ENCODE data around the gene MLLT3. TPM values are rescaled to one million over a fixed set of nuclear protein-coding genes. Genes with fewer than 3 reads are reported as not detected.

Gene MLLT3
- total and polyA plus RNA-seq, 4 donors = 3.6 to 16.5 (median 6.6) TPM

DNA sequence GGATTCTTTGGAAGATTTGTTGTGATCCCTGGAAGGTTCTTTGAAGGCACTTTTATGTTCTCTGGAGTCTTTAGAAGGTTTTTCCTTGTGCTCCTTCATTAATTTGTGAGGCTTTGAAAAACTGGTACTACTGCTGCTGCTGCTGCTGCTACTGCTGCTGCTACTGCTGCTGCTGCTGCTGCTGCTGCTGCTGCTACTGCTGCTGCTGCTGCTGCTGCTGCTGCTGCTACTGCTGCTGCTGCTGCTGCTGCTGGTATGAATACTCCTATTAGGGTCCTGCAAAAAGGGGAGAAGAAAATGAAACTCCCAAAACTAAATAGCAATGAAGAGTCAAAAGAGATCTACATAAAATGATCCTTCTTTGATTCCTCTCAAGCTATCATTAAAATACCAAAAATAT, 208.1 kb downstream of the MLLT3 start:
- Histone ChIP-seq H3K36me3 (ENCODE audit: control insufficient read depth in 1 of 2, insufficient read depth in 2 of 2, low read length in 1 of 2) (no peaks in the 10 kb centered on the region), H3K27ac (ENCODE audit: low read depth in 1 of 2, low read length in 2 of 2) (no peak overlapping the region), H3K4me3 (ENCODE audit: low read length in 2 of 2) (no peak overlapping the region), H3K9me3 (ENCODE audit: control insufficient read depth, low read length) (no peaks in the 10 kb centered on the region), H3K4me1 (ENCODE audit: control insufficient read depth in 1 of 2, insufficient read depth in 2 of 2, low read length in 2 of 2) (peaks cover 0 to 1% of the 10 kb centered on the region in 2 donors), H3K27me3 (ENCODE audit: control insufficient read depth in 1 of 2, insufficient read depth in 2 of 2, low read length in 1 of 2) (no peaks in the 10 kb centered on the region)
- DNase-seq (no peak), ATAC-seq (ENCODE audit: low FRiP score) (no peak)
- intact Hi-C loops (cut with DNase I) = no loop called here

DNA sequence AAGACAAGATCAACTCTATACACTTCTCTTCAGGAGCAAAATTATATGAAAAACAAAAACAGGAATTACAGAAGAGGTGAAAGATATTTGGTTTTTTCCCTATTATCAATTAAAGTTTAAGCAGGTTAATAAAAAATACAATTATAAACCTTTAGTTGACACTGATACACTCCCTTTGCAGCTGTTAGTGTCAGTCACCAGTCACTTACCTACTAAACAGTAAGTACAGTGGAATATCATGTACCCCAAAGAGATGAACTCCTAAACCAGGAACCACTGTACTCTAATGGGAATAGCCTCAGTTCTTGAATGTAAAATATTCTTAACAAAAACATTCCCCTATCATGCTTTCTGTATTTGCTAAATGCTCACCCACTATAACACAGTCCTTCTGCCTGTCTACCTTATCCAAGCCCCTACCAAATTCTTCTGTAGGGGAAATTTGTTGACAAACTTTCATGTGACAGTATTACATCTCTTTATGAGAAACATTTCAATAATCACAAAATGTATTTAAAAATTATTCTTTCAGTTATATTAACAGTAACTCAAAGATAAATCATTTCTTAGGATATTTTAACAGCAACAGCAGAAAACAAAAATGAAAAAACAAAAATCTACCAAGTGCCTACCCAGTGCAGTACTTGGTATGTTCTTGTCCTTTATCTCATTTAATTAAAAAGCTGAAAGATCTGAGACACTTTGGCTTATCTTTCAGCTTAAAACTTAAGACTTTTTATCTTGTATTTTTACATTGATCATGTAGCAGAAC, 212.8 kb downstream of the MLLT3 start:
- H3K36me3 ChIP-seq (ENCODE audit: control insufficient read depth in 1 of 2, insufficient read depth in 2 of 2, low read length in 1 of 2) = no peaks in the 10 kb centered on the region
- no peak overlapping the region for H3K27ac ChIP-seq (ENCODE audit: low read depth in 1 of 2, low read length in 2 of 2)
- H3K27me3 ChIP-seq (ENCODE audit: control insufficient read depth in 1 of 2, insufficient read depth in 2 of 2, low read length in 1 of 2) = no peaks in the 10 kb centered on the region
- no peak overlapping the region for H3K4me3 ChIP-seq (ENCODE audit: low read length in 2 of 2)
- H3K4me1 ChIP-seq (ENCODE audit: control insufficient read depth in 1 of 2, insufficient read depth in 2 of 2, low read length in 2 of 2) = peaks cover 0 to 1% of the 10 kb centered on the region in 2 donors
- intact Hi-C loops (cut with DNase I) = no loop called here
- ATAC-seq (ENCODE audit: low FRiP score) = no peak
- DNase-seq = no peak
- H3K9me3 ChIP-seq (ENCODE audit: control insufficient read depth, low read length) = no peaks in the 10 kb centered on the region

- no peak for ATAC-seq (ENCODE audit: low FRiP score)
- H3K36me3 ChIP-seq (ENCODE audit: control insufficient read depth in 1 of 2, insufficient read depth in 2 of 2, low read length in 1 of 2) = no peaks in the 10 kb centered on the region
- no peak overlapping the region for H3K27ac ChIP-seq (ENCODE audit: low read depth in 1 of 2, low read length in 2 of 2)
- no peak for DNase-seq
- H3K4me1 ChIP-seq (ENCODE audit: control insufficient read depth in 1 of 2, insufficient read depth in 2 of 2, low read length in 2 of 2) = no peaks in the 10 kb centered on the region
- 44 to 51% methylated on average over 4 of the region's 4 CpGs for WGBS, 2 donors
- H3K27me3 ChIP-seq (ENCODE audit: control insufficient read depth in 1 of 2, insufficient read depth in 2 of 2, low read length in 1 of 2) = no peaks in the 10 kb centered on the region
- H3K4me3 ChIP-seq (ENCODE audit: low read length in 2 of 2) = no peak overlapping the region
- no peaks in the 10 kb centered on the region for H3K9me3 ChIP-seq (ENCODE audit: control insufficient read depth, low read length)
- intact Hi-C loops (cut with DNase I) = no loop called here
Measured at GRCh38 chr9:20408513-20408912, 213.8 kb downstream of the MLLT3 start.

DNA sequence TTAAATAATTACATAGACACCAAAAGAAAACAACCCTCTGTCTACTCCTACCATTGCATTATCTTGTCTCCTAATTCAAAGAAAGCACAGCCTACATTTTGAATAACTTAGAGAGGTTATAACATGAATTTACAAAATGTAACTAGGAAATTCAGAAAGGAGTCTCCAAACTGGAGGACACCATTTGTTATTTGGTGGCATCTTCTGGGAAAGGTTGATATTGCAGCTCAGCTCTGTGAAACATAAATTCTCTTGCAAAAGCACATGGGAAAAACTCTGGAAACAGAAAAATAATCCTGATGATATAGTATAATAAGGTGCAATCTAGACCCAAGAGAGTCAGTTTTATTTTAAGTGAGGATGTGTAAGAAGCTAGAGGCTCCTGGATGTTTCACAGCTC, 215.3 kb downstream of the MLLT3 start:
- no peaks in the 10 kb centered on the region for H3K36me3 ChIP-seq (ENCODE audit: control insufficient read depth in 1 of 2, insufficient read depth in 2 of 2, low read length in 1 of 2)
- DNase-seq = no peak
- no peaks in the 10 kb centered on the region for H3K27me3 ChIP-seq (ENCODE audit: control insufficient read depth in 1 of 2, insufficient read depth in 2 of 2, low read length in 1 of 2)
- H3K27ac ChIP-seq (ENCODE audit: low read depth in 1 of 2, low read length in 2 of 2) = no peak overlapping the region
- H3K4me3 ChIP-seq (ENCODE audit: low read length in 2 of 2) = no peak overlapping the region
- ATAC-seq (ENCODE audit: low FRiP score) = no peak
- no peaks in the 10 kb centered on the region for H3K4me1 ChIP-seq (ENCODE audit: control insufficient read depth in 1 of 2, insufficient read depth in 2 of 2, low read length in 2 of 2)
- no peaks in the 10 kb centered on the region for H3K9me3 ChIP-seq (ENCODE audit: control insufficient read depth, low read length)
- intact Hi-C loops (cut with DNase I) = no loop called here

- ATAC-seq (ENCODE audit: low FRiP score) = no peak
- intact Hi-C loops (cut with DNase I) = no loop called here
- Histone ChIP-seq H3K9me3 (ENCODE audit: control insufficient read depth, low read length) (no peaks in the 10 kb centered on the region), H3K4me1 (ENCODE audit: control insufficient read depth in 1 of 2, insufficient read depth in 2 of 2, low read length in 2 of 2) (no peaks in the 10 kb centered on the region), H3K27me3 (ENCODE audit: control insufficient read depth in 1 of 2, insufficient read depth in 2 of 2, low read length in 1 of 2) (no peaks in the 10 kb centered on the region), H3K36me3 (ENCODE audit: control insufficient read depth in 1 of 2, insufficient read depth in 2 of 2, low read length in 1 of 2) (no peaks in the 10 kb centered on the region), H3K4me3 (ENCODE audit: low read length in 2 of 2) (no peak overlapping the region), H3K27ac (ENCODE audit: low read depth in 1 of 2, low read length in 2 of 2) (no peak overlapping the region)
- DNase-seq = no peak
- WGBS, 2 donors = 87 to 91% methylated on average over 4 of the region's 4 CpGs
Measured at GRCh38 chr9:20406344-20406743, 216.0 kb downstream of the MLLT3 start.

- DNase-seq (no peak), ATAC-seq (ENCODE audit: low FRiP score) (no peak)
- Histone ChIP-seq H3K27me3 (ENCODE audit: control insufficient read depth in 1 of 2, insufficient read depth in 2 of 2, low read length in 1 of 2) (no peaks in the 10 kb centered on the region), H3K9me3 (ENCODE audit: control insufficient read depth, low read length) (no peaks in the 10 kb centered on the region), H3K27ac (ENCODE audit: low read depth in 1 of 2, low read length in 2 of 2) (no peak overlapping the region), H3K4me3 (ENCODE audit: low read length in 2 of 2) (no peak overlapping the region), H3K4me1 (ENCODE audit: control insufficient read depth in 1 of 2, insufficient read depth in 2 of 2, low read length in 2 of 2) (no peaks in the 10 kb centered on the region), H3K36me3 (ENCODE audit: control insufficient read depth in 1 of 2, insufficient read depth in 2 of 2, low read length in 1 of 2) (no peaks in the 10 kb centered on the region)
- intact Hi-C loops (cut with DNase I) = no loop called here
- 94 to 98% methylated on average over 5 of the region's 5 CpGs for WGBS, 2 donors
Measured at GRCh38 chr9:20405616-20406015, 216.7 kb downstream of the MLLT3 start.

- DNase-seq (no peak), ATAC-seq (ENCODE audit: low FRiP score) (no peak)
- Histone ChIP-seq H3K9me3 (ENCODE audit: control insufficient read depth, low read length) (no peaks in the 10 kb centered on the region), H3K4me1 (ENCODE audit: control insufficient read depth in 1 of 2, insufficient read depth in 2 of 2, low read length in 2 of 2) (no peaks in the 10 kb centered on the region), H3K36me3 (ENCODE audit: control insufficient read depth in 1 of 2, insufficient read depth in 2 of 2, low read length in 1 of 2) (no peaks in the 10 kb centered on the region), H3K27me3 (ENCODE audit: control insufficient read depth in 1 of 2, insufficient read depth in 2 of 2, low read length in 1 of 2) (no peaks in the 10 kb centered on the region), H3K27ac (ENCODE audit: low read depth in 1 of 2, low read length in 2 of 2) (no peak overlapping the region), H3K4me3 (ENCODE audit: low read length in 2 of 2) (no peak overlapping the region)
- 86 to 88% methylated on average over 1 of the region's 1 CpG for WGBS, 2 donors
- intact Hi-C loops (cut with DNase I) = no loop called here
Measured at GRCh38 chr9:20405078-20405477, 217.2 kb downstream of the MLLT3 start.

DNA sequence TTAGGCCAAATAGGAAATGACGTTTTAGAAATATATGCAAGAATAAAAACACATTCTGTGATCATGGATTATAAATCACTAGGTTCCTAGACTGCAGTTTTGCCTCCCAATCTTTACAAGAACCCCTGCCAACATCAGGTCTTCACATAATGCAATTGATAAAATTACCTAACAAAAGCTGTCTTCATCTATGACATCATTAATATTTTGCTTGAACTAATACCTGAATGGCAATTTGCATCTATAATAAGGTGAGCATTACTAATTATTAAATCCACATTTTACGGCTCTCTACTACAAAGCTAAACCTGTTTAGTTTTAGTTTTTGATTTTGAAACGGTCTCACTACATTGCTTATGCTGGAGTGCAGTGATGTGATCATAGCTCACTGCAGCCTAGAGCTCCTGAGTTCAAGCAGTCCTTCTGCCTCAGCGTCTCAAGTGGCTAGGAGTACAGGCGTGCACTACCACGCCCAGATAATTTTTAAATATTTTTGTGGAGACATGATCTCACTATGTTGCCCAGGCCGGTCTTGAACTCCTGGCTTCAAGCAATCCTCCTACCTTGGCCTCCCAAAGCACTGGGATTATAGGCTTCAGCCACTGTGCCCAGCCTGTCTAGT, 218.0 kb downstream of the MLLT3 start:
- no peak for ATAC-seq (ENCODE audit: low FRiP score)
- Histone ChIP-seq H3K27me3 (ENCODE audit: control insufficient read depth in 1 of 2, insufficient read depth in 2 of 2, low read length in 1 of 2) (no peaks in the 10 kb centered on the region), H3K36me3 (ENCODE audit: control insufficient read depth in 1 of 2, insufficient read depth in 2 of 2, low read length in 1 of 2) (no peaks in the 10 kb centered on the region), H3K27ac (ENCODE audit: low read depth in 1 of 2, low read length in 2 of 2) (no peak overlapping the region), H3K4me1 (ENCODE audit: control insufficient read depth in 1 of 2, insufficient read depth in 2 of 2, low read length in 2 of 2) (no peaks in the 10 kb centered on the region), H3K9me3 (ENCODE audit: control insufficient read depth, low read length) (no peaks in the 10 kb centered on the region), H3K4me3 (ENCODE audit: low read length in 2 of 2) (no peak overlapping the region)
- intact Hi-C loops (cut with DNase I) = no loop called here
- 91 to 92% methylated on average over 7 of the region's 7 CpGs for WGBS, 2 donors
- no peak for DNase-seq

DNA sequence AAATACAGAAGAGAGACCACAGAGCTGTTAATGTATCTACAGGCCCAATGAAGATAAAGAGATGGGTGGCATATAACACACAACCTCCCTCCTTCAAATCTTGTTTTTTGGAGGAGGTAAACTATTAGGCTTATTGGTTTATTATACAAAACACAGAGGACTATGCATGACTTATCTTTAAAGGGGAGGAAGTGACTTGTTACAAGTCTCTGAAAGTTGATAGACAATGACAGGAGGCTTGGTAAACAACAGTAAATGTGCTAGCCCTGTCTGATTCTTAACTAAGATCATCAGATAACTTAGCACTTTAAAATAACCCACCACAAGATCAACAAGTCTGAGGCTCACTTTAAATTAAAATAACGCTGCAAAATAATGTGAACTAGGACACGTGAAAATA, 219.0 kb downstream of the MLLT3 start:
- Histone ChIP-seq H3K4me1 (ENCODE audit: control insufficient read depth in 1 of 2, insufficient read depth in 2 of 2, low read length in 2 of 2) (no peaks in the 10 kb centered on the region), H3K36me3 (ENCODE audit: control insufficient read depth in 1 of 2, insufficient read depth in 2 of 2, low read length in 1 of 2) (no peaks in the 10 kb centered on the region), H3K4me3 (ENCODE audit: low read length in 2 of 2) (no peak overlapping the region), H3K27ac (ENCODE audit: low read depth in 1 of 2, low read length in 2 of 2) (no peak overlapping the region), H3K9me3 (ENCODE audit: control insufficient read depth, low read length) (no peaks in the 10 kb centered on the region), H3K27me3 (ENCODE audit: control insufficient read depth in 1 of 2, insufficient read depth in 2 of 2, low read length in 1 of 2) (no peaks in the 10 kb centered on the region)
- DNase-seq (no peak), ATAC-seq (ENCODE audit: low FRiP score) (no peak)
- intact Hi-C loops (cut with DNase I) = no loop called here
- WGBS, 2 donors = 78 to 90% methylated on average over 2 of the region's 2 CpGs
